Keratinocyte (primary cell): ENCODE data around the gene CORO7. TPM values are rescaled to one million over a fixed set of nuclear protein-coding genes. Genes with fewer than 3 reads are reported as not detected.

Source experiments
- DNase-seq: peaks from one replicate; pipeline ENCODE4 v3.0.0-alpha.2; 2011; ENCODE audit warnings: low read depth, missing footprints, low spot score
- FAIRE-seq: peaks from 2 replicates; lab custom pipeline; 2011; peaks lifted over from hg19 to GRCh38; lab: Jason Lieb, UNC
- H2AFZ ChIP-seq: 2 replicates; pipeline ENCODE4 v1.6.0; 2012; ENCODE audit warnings: low read length, control low read depth, inconsistent platforms; ENCODE audit not compliant: control insufficient read depth
- H3K27ac ChIP-seq: 2 replicates; pipeline ENCODE4 v1.5.1; 2011; ENCODE audit warnings: low read length; ENCODE audit not compliant: control insufficient read depth, insufficient read depth
- H3K27me3 ChIP-seq: 3 replicates; pipeline ENCODE4 v1.6.0; 2011; ENCODE audit warnings: low read length; ENCODE audit not compliant: control insufficient read depth, insufficient read depth; ENCODE audit errors: extremely low read depth
- H3K36me3 ChIP-seq, 2 experiments: 2 replicates in 1 of 2; 3 replicates in 1 of 2; pipeline ENCODE4 v1.5.1; 2011; ENCODE audit warnings: low read length in 2 of 2, mild to moderate bottlenecking in 1 of 2; ENCODE audit not compliant: control insufficient read depth in 2 of 2, insufficient read depth in 2 of 2; ENCODE audit errors: extremely low read depth in 1 of 2
- H3K4me1 ChIP-seq: 3 replicates; pipeline ENCODE4 v1.5.1; 2011; ENCODE audit warnings: low read length; ENCODE audit not compliant: control insufficient read depth, insufficient read depth; ENCODE audit errors: extremely low read depth
- H3K4me2 ChIP-seq: 3 replicates; pipeline ENCODE4 v1.6.0; 2011; ENCODE audit warnings: low read depth, low read length; ENCODE audit not compliant: control insufficient read depth, insufficient read depth; ENCODE audit errors: extremely low read depth
- H3K4me3 ChIP-seq, 3 experiments: fragments of 200-600 bp in 1 of 3; sonication (generic) in 1 of 3; 2 replicates in 2 of 3; 3 replicates in 1 of 3; pipeline ENCODE4 v1.5.1; 2011 to 2016; ENCODE audit warnings: low read length in 3 of 3, mild to moderate bottlenecking in 3 of 3, control low read depth in 2 of 3, inconsistent platforms in 1 of 3, low read depth in 1 of 3, mixed read lengths in 1 of 3, mixed run types in 1 of 3, moderate library complexity in 1 of 3; ENCODE audit not compliant: control insufficient read depth in 2 of 3, insufficient read depth in 2 of 3; ENCODE audit errors: extremely low read depth in 1 of 3
- H3K79me2 ChIP-seq: 2 replicates; pipeline ENCODE4 v1.6.0; 2012; ENCODE audit warnings: low read length; ENCODE audit not compliant: control insufficient read depth, insufficient read depth
- H3K9ac ChIP-seq: 3 replicates; pipeline ENCODE4 v1.6.0; 2011; ENCODE audit warnings: low read length; ENCODE audit not compliant: control insufficient read depth, insufficient read depth; ENCODE audit errors: extremely low read depth
- H3K9me1 ChIP-seq: 3 replicates; pipeline ENCODE4 v1.6.0; 2011; ENCODE audit warnings: low read length; ENCODE audit not compliant: control insufficient read depth, insufficient read depth; ENCODE audit errors: extremely low read depth
- H3K9me3 ChIP-seq: 2 replicates; pipeline ENCODE4 v1.5.1; 2012; ENCODE audit warnings: low read depth, low read length; ENCODE audit not compliant: control insufficient read depth
- H4K20me1 ChIP-seq: 3 replicates; pipeline ENCODE4 v1.6.0; 2011; ENCODE audit warnings: low read length; ENCODE audit not compliant: control insufficient read depth, insufficient read depth; ENCODE audit errors: extremely low read depth
- EZH2 ChIP-seq: IDR thresholded peaks from one replicate; pipeline ENCODE4 v1.6.1; 2012; ENCODE audit warnings: inconsistent platforms, mild to moderate bottlenecking, low read length, moderate library complexity
- dilution Hi-C: fragments of 300-500 bp; cut with MboI; formaldehyde crosslinking; loops from one replicate; pipeline ENCODE4 v1.7.0; 2020; ENCODE audit warnings: low sequenced_read_pairs; ENCODE audit not compliant: extremely low pct_ligation_motif_present
- polyA plus RNA-seq, 5 experiments: library from polyadenylated mRNA; depleted of rRNA in 3 of 5; stranded (reverse) in 3 of 5; stranded (forward) in 1 of 5; unstranded in 1 of 5; fragments of >200 nt; gene quantifications; 1 replicate in 1 of 5; 2 replicates in 3 of 5; 3 replicates in 1 of 5; pipeline versions ENCODE4 v1.2.1 to v1.2.3, GENCODE V29; 2011 to 2012; ENCODE audit warnings: missing spikeins in 2 of 5, low read depth in 1 of 5, low replicate concordance in 1 of 5
- TF ChIP-seq, protein P1 (sequence below), 3 experiments: IDR thresholded peaks in 1 of 3; conservative IDR thresholded peaks in 1 of 3; optimal IDR thresholded peaks in 1 of 3; 2 replicates in 2 of 3; 3 replicates in 1 of 3; pipeline versions ENCODE3 to v1.5.1; 2011; ENCODE audit warnings: low read length in 3 of 3, mild to moderate bottlenecking in 3 of 3, moderate library complexity in 2 of 3, control low read depth in 1 of 3, inconsistent platforms in 1 of 3; ENCODE audit not compliant: insufficient read depth in 2 of 3; ENCODE audit errors: extremely low read depth in 1 of 3

The CORO7 gene
- polyA plus RNA-seq, 1 donor (not counting 4 experiments of a cell fraction or from before 2014, with no cell fraction given) = 8.4 TPM

DNA sequence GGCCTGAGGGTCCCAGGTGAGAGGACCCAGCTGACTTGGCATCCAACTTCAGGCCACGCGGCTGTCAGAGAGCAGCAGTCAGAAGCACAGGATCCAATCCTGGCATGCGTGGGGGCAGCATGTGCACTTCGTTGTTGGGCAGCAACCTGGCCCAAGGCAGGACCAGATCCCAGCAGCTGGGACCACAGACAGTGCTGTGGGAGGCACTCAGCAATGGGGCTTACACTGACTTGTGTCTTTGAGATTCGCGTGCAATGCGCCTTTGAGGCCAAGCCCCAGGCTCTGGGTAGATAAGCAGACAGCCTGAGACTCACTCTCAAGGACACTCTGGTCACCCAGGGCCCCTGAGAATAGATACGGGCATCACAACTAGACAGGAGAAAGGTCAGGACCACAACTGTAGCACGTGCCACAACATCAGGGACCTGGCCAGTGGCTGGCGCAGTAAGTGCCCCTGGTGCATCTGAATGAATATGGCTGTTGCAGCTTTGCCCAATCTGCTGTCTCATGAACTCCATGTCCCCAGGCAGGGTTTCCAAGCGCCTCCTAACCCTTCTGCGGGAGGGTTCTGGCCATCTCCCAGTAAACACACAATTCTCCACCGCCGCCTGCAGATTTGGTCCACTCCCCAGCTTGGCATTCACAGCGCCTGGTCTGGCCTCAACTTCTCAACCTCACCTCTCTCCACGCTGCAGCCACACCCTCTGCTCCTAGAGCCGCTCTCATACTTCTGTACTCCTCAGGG, 68.5 kb downstream of the CORO7 start:
- DNase-seq = no peak
- FAIRE-seq = no peak
- Histone ChIP-seq H3K79me2 (peaks cover 67% of the 10 kb centered on the region), H4K20me1 (peaks cover 24% of the 10 kb centered on the region), H3K4me1 (peaks cover 13% of the 10 kb centered on the region), H3K36me3 (peaks cover 7 to 12% of the 10 kb centered on the region in 2 experiments), H3K4me3 (no peak overlapping the region), H3K9me3 (no peaks in the 10 kb centered on the region), H3K27ac (no peak overlapping the region), H3K9ac (no peak overlapping the region), H3K27me3 (no peaks in the 10 kb centered on the region), H3K9me1 (no peaks in the 10 kb centered on the region), H2AFZ (no peak overlapping the region), H3K4me2 (peak overlapping the region; percentile 10)
- TF ChIP-seq, protein P1, sequence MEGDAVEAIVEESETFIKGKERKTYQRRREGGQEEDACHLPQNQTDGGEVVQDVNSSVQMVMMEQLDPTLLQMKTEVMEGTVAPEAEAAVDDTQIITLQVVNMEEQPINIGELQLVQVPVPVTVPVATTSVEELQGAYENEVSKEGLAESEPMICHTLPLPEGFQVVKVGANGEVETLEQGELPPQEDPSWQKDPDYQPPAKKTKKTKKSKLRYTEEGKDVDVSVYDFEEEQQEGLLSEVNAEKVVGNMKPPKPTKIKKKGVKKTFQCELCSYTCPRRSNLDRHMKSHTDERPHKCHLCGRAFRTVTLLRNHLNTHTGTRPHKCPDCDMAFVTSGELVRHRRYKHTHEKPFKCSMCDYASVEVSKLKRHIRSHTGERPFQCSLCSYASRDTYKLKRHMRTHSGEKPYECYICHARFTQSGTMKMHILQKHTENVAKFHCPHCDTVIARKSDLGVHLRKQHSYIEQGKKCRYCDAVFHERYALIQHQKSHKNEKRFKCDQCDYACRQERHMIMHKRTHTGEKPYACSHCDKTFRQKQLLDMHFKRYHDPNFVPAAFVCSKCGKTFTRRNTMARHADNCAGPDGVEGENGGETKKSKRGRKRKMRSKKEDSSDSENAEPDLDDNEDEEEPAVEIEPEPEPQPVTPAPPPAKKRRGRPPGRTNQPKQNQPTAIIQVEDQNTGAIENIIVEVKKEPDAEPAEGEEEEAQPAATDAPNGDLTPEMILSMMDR (optimal IDR thresholded peaks at IDR 0.05 in 1 of 3, IDR thresholded peaks at IDR 0.05 in 1 of 3, conservative IDR thresholded peaks at IDR 0.05 in 1 of 3; ENCODE audit: extremely low read depth in 1 of 3, insufficient read depth in 2 of 3, low read length in 3 of 3) = no peak
- TF ChIP-seq EZH2 = no peak
- dilution Hi-C loops = no loop called here

DNA sequence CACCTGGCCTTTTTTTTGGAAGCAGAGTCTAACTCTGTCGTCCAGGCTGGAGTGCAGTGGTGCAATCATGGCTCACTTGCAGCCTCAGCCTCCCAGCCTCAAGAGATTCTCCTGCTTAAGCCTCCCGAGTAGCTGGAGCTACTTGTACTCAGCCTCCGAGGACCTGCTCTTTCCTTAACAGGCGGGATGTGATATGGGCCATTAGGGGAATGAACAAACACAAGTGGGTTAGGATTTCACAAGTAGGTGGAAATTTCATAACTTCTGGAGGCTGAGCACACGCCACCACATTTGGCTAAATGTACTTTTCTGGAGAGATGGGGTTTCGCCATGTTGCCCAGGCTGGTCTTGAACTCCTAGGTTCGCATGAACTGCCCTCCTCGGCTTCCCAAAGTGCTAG, 69.4 kb downstream of the CORO7 start:
- DNase-seq (no peak), FAIRE-seq (no peak)
- peaks cover 27% of the 10 kb centered on the region for H4K20me1 ChIP-seq
- no peak overlapping the region for H3K27ac ChIP-seq
- peaks cover 13% of the 10 kb centered on the region for H3K4me1 ChIP-seq
- no peak overlapping the region for H3K9ac ChIP-seq
- H3K4me3 ChIP-seq = no peak overlapping the region
- no peak overlapping the region for H2AFZ ChIP-seq
- TF ChIP-seq, protein P1 (optimal IDR thresholded peaks at IDR 0.05 in 1 of 3, IDR thresholded peaks at IDR 0.05 in 1 of 3, conservative IDR thresholded peaks at IDR 0.05 in 1 of 3; ENCODE audit: extremely low read depth in 1 of 3, insufficient read depth in 2 of 3, low read length in 3 of 3) = no peak
- no peak for TF ChIP-seq EZH2
- H3K4me2 ChIP-seq = no peak overlapping the region
- H3K79me2 ChIP-seq = peaks cover 71% of the 10 kb centered on the region
- peaks cover 9 to 12% of the 10 kb centered on the region in 2 experiments for H3K36me3 ChIP-seq
- dilution Hi-C loops = no loop called here
- H3K27me3 ChIP-seq = no peaks in the 10 kb centered on the region
- H3K9me3 ChIP-seq = no peaks in the 10 kb centered on the region
- H3K9me1 ChIP-seq = no peaks in the 10 kb centered on the region
